ENCODE measurements around the gene EDA.

DNA sequence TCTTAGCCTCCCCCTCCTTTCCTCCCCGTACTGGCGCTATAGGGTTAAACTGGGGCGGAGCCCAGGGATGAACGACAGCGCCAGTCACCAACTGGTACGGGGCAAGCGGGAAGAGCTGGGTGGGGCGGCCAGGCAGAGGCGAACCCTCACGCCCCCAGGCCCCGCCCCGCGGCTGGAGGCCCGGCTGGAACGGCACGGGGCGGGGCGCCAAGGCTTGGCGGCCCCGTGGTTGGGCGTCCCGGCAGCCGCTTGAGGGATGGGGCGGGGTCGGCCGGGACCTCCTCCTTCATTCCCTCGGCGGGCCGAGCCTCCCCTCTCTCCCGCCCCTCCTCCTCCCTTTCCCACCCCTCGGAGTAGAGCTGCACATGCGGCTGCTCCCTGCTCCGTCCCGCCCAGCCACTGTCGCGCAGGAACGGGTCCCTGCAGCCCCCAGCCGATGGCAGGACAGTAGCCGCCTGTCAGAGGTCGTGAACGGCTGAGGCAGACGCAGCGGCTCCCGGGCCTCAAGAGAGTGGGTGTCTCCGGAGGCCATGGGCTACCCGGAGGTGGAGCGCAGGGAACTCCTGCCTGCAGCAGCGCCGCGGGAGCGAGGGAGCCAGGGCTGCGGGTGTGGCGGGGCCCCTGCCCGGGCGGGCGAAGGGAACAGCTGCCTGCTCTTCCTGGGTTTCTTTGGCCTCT, at the start of gene EDA:
- TF ChIP-seq CTCF (conservative IDR thresholded peaks at IDR 0.05; ENCODE audit: low read depth, low read length): no peak
- no peak for TF ChIP-seq EZH2phosphoT487 (IDR thresholded peaks at IDR 0.05; ENCODE audit: borderline replicate concordance, low read length)

Data from PC-3 (cell line).